GM21786 (cell line): ENCODE results near the gene TEX44.
A peak's percentile ranks its signal among the peaks of the same experiment; 100 is the strongest.

Experiments
- ATAC-seq: cut with Tn5 transposase; IDR thresholded peaks from one replicate; pipeline ENCODE4 v1.9.1; 2021; ENCODE audit not compliant: unreplicated experiment

The TEX44 gene

DNA sequence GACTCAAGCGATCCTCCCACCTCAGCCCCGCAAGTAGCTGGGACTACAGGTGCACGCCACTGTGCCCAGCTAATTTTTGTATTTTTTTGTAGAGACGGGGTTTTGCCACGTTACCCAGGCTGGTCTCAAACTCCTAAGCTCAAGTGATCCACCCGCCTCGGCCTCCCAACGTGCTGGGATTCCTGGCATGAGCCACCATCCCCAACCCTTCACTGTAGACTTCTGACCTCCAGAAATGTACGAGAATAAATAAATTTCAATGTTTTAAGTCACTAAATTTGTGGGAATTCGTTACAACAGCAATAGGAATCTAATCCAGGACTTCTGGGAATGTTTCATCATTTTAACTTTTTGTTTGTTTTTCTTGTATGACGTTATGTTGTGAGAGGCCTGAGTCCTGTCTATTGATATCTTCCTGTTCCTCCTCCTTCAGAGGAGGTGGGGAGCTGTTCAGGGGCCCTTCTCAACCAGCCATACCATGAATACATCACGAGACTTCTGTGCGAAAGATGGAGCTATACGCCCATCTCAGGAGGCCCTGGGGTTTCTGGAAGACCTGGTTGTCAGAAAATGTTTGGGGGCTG lies 40.0 kb downstream of the TEX44 start:
- no peak for ATAC-seq

- ATAC-seq, result no peak
Observed at GRCh38 chr2:231633241-231633976, 40.7 kb downstream of the TEX44 start.

GRCh38 chr2:231634412-231634811 lies 41.7 kb downstream of the TEX44 start:
- no peak for ATAC-seq

DNA sequence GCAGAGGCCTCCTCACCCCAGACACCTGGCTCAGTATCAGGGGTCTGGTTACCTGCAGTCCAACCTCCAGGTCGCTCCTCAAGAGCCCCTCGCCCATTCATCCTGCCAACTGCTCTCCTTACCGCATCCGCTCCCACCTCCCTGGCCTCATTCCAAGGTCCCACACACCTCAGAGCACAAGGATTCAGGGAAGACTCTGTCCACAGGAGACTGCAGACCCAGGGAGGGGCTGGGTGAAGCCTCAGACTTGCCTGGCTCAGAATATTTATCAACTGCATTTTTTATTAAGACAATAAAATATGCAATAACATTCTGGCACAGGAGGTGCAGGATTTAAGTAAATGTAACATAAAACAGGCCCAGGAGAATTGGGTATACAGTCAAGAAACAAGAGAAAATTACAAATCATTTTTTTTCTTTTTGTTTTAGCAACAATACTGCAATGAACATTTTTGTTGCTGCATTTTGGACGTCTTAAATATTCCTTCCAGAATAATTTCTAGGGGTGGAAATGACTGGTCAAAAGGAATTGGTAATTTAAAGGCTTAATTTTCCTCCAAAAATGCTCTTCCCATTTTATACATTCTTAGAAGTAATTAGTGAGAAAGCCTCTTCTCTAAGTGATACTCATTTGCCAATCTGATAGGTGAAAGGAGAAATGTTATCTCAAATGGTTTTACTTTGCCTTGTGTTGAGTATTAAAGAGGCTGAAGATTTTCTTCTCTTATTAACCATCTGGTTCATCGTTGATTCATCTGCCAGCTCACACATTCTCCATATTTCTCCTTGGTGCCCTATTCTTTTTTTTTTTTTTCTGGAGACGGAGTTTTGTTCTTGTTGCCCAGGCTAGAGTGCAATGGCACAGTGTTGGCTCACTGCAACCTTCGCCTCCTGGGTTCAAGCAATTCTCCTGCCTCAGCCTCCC lies 42.5 kb downstream of the TEX44 start:
- no peak for ATAC-seq

DNA sequence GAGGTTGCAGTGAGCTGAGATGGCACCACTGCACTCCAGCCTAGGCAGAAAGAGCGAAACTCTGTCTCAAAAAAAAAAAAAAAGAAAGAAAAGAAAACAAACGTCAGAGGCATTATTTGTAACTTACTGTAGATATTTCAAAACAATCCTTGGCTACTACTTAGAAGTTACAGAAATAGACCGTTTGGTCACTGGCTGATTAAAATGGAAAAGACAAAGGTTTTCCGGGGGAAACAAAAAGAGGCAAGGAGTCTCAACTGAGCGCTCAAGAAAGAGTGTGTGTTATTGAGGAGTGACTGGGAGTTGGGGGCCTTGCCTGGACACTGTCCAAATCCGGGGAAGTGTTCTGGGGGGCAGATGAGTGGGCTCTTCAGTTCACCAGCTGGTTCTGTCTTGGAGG lies 47.6 kb downstream of the TEX44 start:
- ATAC-seq, result no peak

DNA sequence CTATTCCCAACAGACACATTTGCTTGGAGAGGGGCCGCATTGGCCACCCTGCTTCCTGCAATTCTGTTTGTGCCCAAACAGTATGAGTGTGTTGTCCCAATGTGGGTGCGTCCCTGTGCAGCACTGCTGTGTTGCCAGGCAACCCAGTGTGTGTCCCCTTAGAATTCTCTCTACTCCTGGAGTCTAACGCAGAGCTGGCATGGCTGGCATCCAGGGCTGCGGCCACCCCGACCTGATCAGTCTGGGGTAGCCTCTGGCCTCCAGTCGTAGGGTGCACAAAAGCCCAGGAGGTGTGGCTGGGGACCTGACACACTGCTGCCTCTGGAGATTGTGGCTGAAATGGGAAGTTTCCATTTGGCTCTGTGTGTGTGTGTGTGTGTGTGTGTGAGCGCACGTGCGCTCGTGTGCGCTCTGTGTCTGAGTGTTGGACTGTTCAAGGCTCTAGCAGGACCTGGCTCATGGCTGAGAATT lies 48.0 kb downstream of the TEX44 start:
- no peak for ATAC-seq

DNA sequence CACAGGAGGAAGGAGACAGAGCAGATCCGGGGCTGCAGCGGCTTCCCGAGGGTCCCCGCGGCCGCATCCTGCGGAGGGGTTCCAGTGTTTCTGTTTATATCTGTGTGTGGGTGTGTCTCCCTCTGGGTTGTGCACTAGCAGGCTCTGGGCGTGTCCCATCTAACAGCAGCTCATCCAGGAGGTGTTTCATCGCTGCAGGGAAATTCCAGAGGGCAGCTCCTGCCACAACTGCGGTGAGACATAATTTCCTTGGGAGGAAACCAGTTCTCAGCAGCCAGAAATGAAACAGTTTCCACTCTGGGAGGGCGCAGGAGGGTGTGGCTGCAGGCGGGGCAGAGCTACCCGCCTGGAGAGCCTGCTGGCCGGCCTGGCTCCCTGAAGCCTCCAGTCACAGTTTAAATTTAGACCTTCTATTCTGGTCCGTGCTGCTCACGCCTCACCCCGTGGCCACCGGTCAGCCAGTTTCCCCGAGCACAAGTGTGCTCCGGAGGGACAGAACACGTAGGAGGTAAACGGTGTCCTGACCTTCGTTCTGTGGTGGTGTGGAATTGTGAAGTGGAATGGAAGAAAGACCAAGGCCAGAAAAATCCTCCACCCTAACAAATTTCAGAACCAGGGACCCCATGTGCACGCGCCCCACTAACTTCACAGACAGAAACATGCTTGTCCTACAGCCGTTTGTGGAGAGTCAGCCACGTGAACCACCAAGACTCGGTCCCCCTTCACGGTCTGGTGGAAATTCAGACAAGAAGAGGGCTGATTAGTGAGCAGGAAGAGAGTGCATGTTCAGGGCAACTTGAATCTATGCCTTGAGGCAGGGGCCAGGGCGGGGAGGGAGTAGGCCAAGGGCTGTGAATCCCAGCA lies 50.2 kb downstream of the TEX44 start:
- ATAC-seq, result peak; percentile 63

DNA sequence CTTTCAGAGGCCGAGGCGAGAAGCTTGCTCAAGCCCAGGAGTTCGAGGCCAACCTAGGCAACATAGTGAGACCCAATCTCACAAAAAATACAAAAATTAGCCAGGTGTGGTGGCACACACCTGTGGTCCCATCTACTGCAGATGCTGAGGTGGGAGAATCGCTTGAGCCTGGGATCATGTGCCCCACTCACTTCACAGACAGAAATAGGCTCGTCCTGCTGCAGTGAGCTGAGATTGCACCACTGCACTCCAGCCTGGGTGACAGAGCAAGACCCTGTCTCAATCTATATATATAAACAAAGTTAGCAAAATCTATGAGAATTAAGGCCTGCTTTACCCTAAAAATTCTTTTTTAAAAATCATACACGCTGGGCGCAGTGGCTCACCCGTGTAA lies 50.8 kb downstream of the TEX44 start:
- ATAC-seq, result no peak
